Vagina (tissue), 2 donors: ENCODE measurements around the gene ALK.

Source experiments
- CTCF ChIP-seq, 3 experiments: fragments of 450-650 bp in 2 of 3; fragments of 200-600 bp in 1 of 3; sonication (generic) in 1 of 3; IDR thresholded peaks; one replicate each; pipeline ENCODE4 v1.5.1; 2017 to 2019; ENCODE audit warnings: antibody characterized with exemption in 3 of 3, mild to moderate bottlenecking in 2 of 3, moderate library complexity in 2 of 3
- POLR2AphosphoS5 ChIP-seq, 2 donors: sonication (generic); formaldehyde crosslinking; IDR thresholded peaks; one replicate each; pipeline ENCODE4 v1.9.0; 2017; ENCODE audit warnings: antibody characterized with exemption in 2 of 2, mild to moderate bottlenecking in 2 of 2, low read depth in 1 of 2; ENCODE audit not compliant: insufficient read depth in 1 of 2

- TF ChIP-seq CTCF (IDR thresholded peaks at IDR 0.05) (no peak), POLR2AphosphoS5 (IDR thresholded peaks at IDR 0.05; ENCODE audit: insufficient read depth in 1 of 2, low read depth in 1 of 2) (no peak)
Measured at GRCh38 chr2:29562319-29562718, 359.1 kb downstream of the ALK start.
